ENCODE results near the gene CYLD. TPM values are rescaled to one million over a fixed set of nuclear protein-coding genes. Genes with fewer than 3 reads are reported as not detected.

CYLD gene
- total and polyA plus RNA-seq, 2 of the 4 experiments (the other 2 are of a cell fraction): 16.2 to 37.3 TPM

DNA sequence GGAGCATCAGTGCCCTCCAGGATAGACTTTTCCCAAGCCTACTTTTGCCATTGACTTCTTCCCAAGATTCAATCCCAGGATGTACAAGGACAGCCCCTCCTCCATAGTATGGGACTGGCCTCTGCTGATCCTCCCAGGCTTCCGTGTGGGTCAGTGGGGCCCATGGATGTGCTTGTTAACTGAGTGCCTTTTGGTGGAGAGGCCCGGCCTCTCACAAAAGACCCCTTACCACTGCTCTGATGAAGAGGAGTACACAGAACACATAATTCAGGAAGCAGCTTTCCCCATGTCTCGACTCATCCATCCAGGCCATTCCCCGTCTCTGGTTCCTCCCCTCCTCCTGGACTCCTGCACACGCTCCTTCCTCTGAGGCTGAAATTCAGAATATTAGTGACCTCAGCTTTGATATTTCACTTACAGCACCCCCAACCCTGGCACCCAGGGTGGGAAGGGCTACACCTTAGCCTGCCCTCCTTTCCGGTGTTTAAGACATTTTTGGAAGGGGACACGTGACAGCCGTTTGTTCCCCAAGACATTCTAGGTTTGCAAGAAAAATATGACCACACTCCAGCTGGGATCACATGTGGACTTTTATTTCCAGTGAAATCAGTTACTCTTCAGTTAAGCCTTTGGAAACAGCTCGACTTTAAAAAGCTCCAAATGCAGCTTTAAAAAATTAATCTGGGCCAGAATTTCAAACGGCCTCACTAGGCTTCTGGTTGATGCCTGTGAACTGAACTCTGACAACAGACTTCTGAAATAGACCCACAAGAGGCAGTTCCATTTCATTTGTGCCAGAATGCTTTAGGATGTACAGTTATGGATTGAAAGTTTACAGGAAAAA lies 9.7 kb upstream of the CYLD start:
- Histone ChIP-seq H3K4me2 (ENCODE audit: low read depth, low read length) (no peak overlapping the region), H3K56ac (ENCODE audit: extremely low read depth, insufficient read depth, low read length) (no peak overlapping the region), H3K23ac (ENCODE audit: low read depth, low read length) (no peak overlapping the region), H3K18ac (ENCODE audit: low read depth, low read length) (no peak overlapping the region), H3K9me1 (ENCODE audit: insufficient read depth, low read length) (no peaks in the 10 kb centered on the region), H2BK20ac (ENCODE audit: low read depth, low read length) (no peak overlapping the region), H4K91ac (ENCODE audit: insufficient read depth, low read depth, low read length) (no peak overlapping the region), H2AK5ac (ENCODE audit: low read depth, low read length) (no peak overlapping the region), H2AFZ (replicated peaks; ENCODE audit: low read length, poor library complexity) (no peak overlapping the region), H3K4me1 (ENCODE audit: control insufficient read depth, insufficient read depth, low read length) (no peaks in the 10 kb centered on the region), H2BK15ac (ENCODE audit: low read depth, low read length) (no peak overlapping the region), H3K9ac (ENCODE audit: low read depth, low read length) (no peak overlapping the region), H3K4me3 (ENCODE audit: insufficient read depth, low read depth, low read length) (no peak overlapping the region), H3K9me3 (ENCODE audit: control insufficient read depth, insufficient read depth, low read length) (no peaks in the 10 kb centered on the region), H3K27me3 (ENCODE audit: control insufficient read depth, insufficient read depth, low read length) (peaks cover 2% of the 10 kb centered on the region), H4K5ac (ENCODE audit: low read depth, low read length) (no peak overlapping the region), H2AK9ac (replicated peaks; ENCODE audit: low read depth, low read length, poor library complexity) (no peak overlapping the region), H3K27ac (ENCODE audit: insufficient read depth, low read length) (no peak overlapping the region), H3K4ac (ENCODE audit: low read depth, low read length) (no peak overlapping the region), H4K20me1 (ENCODE audit: insufficient read depth, low read length) (no peaks in the 10 kb centered on the region), H2BK5ac (ENCODE audit: low read depth, low read length, poor library complexity, severe bottlenecking) (no peak overlapping the region), H3K14ac (replicated peaks; ENCODE audit: low read depth, low read length) (no peak overlapping the region), H2BK120ac (ENCODE audit: low read depth, low read length) (no peak overlapping the region), H4K8ac (ENCODE audit: low read depth in 2 of 2, low read length in 2 of 2) (no peak overlapping the region), H3K79me1 (ENCODE audit: low read depth in 1 of 2, low read length in 2 of 2) (no peaks in the 10 kb centered on the region), H3K36me3 (ENCODE audit: control insufficient read depth, insufficient read depth, low read length) (no peaks in the 10 kb centered on the region)
- 39% methylated on average over 8 of the region's 10 CpGs; no CpG with 5 or more reads in 1 of the 2 experiments for WGBS, 2 experiments (ENCODE audit: extremely low coverage in 2 of 2, insufficient read length in 1 of 2)
- ChIA-PET CTCF (no interaction called here), POLR2A (ENCODE audit: unreplicated experiment) (interaction anchor here (2.0 kb wide), 1 partner anchor 9 kb away, joined by 5 read pairs; the partner anchor contains the start of gene CYLD)
- intact Hi-C loops (cut with micrococcal nuclease) (no loop called here), in situ Hi-C loops (cut with MboI; ENCODE audit: low sequenced_read_pairs) (no loop called here), dilution Hi-C loops (cut with HindIII; ENCODE audit: low sequenced_read_pairs, unreplicated experiment) (no loop called here)
- DNase-seq: no peak
- no TSS peak for BruUV-seq (replicated peaks)
- TF ChIP-seq CHD1 (IDR thresholded peaks at IDR 0.05; ENCODE audit: low read depth, low read length): no peak
- no peak for TF ChIP-seq MAFK (IDR thresholded peaks at IDR 0.05; ENCODE audit: low read depth, low read length)
- TF ChIP-seq, protein P1, sequence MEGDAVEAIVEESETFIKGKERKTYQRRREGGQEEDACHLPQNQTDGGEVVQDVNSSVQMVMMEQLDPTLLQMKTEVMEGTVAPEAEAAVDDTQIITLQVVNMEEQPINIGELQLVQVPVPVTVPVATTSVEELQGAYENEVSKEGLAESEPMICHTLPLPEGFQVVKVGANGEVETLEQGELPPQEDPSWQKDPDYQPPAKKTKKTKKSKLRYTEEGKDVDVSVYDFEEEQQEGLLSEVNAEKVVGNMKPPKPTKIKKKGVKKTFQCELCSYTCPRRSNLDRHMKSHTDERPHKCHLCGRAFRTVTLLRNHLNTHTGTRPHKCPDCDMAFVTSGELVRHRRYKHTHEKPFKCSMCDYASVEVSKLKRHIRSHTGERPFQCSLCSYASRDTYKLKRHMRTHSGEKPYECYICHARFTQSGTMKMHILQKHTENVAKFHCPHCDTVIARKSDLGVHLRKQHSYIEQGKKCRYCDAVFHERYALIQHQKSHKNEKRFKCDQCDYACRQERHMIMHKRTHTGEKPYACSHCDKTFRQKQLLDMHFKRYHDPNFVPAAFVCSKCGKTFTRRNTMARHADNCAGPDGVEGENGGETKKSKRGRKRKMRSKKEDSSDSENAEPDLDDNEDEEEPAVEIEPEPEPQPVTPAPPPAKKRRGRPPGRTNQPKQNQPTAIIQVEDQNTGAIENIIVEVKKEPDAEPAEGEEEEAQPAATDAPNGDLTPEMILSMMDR (conservative IDR thresholded peaks at IDR 0.05; ENCODE audit: low read depth, low read length): no peak
- TF ChIP-seq CEBPB (IDR thresholded peaks at IDR 0.05; ENCODE audit: low read depth, low read length): no peak
- TF ChIP-seq BHLHE40 (IDR thresholded peaks at IDR 0.05; ENCODE audit: low read depth, low read length): no peak
- no peak for TF ChIP-seq RAD21 (IDR thresholded peaks at IDR 0.05; ENCODE audit: low read length)
- no peak for ATAC-seq (ENCODE audit: low read depth)

All from IMR-90 (cell line).